B cell (primary cell): ENCODE measurements around the gene DCLK1. TPM values are rescaled to one million over a fixed set of nuclear protein-coding genes. Genes with fewer than 3 reads are reported as not detected.

Source experiments
- ATAC-seq: fragments of 200-7000 bp; cut with Tn5 transposase; one replicate; pipeline ENCODE4 v1.10.0; 2021; ENCODE audit warnings: low read depth, mild to moderate bottlenecking, moderate number of reproducible peaks, moderate library complexity
- CTCF ChIA-PET: fragments of 350-600 bp; sonication (Branson Sonifier 250); formaldehyde crosslinking; loops from one replicate; lab custom pipeline; 2021; ENCODE audit warnings: antibody characterized with exemption, inconsistent platforms; lab: Charles Lee
- POLR2A ChIA-PET: fragments of 350-600 bp; sonication (Branson Sonifier 250); formaldehyde crosslinking; loops from one replicate; lab custom pipeline; 2021; ENCODE audit warnings: antibody characterized with exemption; lab: Charles Lee
- DNase-seq: peaks from one replicate; pipeline ENCODE4 v3.0.0; 2013
- H2AFZ ChIP-seq: 2 replicates; pipeline ENCODE4 v1.6.1; 2012; ENCODE audit warnings: mild to moderate bottlenecking, low read depth, low read length; ENCODE audit not compliant: insufficient read depth, poor library complexity, severe bottlenecking
- H3K27ac ChIP-seq, 2 donors: 1 replicate in 1 of 2; 2 replicates in 1 of 2; pipeline ENCODE4 v1.5.1; 2012 to 2013; ENCODE audit warnings: low read length in 2 of 2, mild to moderate bottlenecking in 2 of 2, moderate library complexity in 1 of 2
- H3K27me3 ChIP-seq, 4 experiments: fragments of 200-600 bp in 1 of 4; sonication (generic) in 1 of 4; replicated peaks in 1 of 4; 1 replicate in 2 of 4; 2 replicates in 2 of 4; pipeline versions ENCODE4 v1.6.1 to v1.7.0; 2013 to 2016; ENCODE audit warnings: low read length in 3 of 4, mild to moderate bottlenecking in 2 of 4, mixed read lengths in 1 of 4, moderate library complexity in 1 of 4; ENCODE audit not compliant: insufficient read depth in 4 of 4, control insufficient read depth in 3 of 4; ENCODE audit errors: control extremely low read depth in 1 of 4
- H3K36me3 ChIP-seq, 2 experiments: replicated peaks in 1 of 2; 1 replicate in 1 of 2; 2 replicates in 1 of 2; pipeline versions ENCODE4 v1.6.1 to v1.7.1; 2013; ENCODE audit warnings: low read length in 1 of 2; ENCODE audit not compliant: insufficient read depth in 2 of 2, control insufficient read depth in 1 of 2; ENCODE audit errors: control extremely low read depth in 1 of 2, extremely low read depth in 1 of 2
- H3K4me1 ChIP-seq, 2 donors: fragments of 200-600 bp in 1 of 2; sonication (generic) in 1 of 2; 1 replicate in 1 of 2; 2 replicates in 1 of 2; pipeline versions ENCODE4 v1.5.1 to v1.6.1; 2013 to 2017; ENCODE audit warnings: low read length in 2 of 2; ENCODE audit not compliant: control insufficient read depth in 2 of 2, insufficient read depth in 2 of 2
- H3K4me2 ChIP-seq: replicated peaks from 2 replicates; pipeline ENCODE3; 2012; ENCODE audit warnings: mild to moderate bottlenecking, low read depth, low read length; ENCODE audit not compliant: poor library complexity, severe bottlenecking
- H3K4me3 ChIP-seq, 5 experiments: fragments of 200-600 bp in 1 of 5; sonication (generic) in 1 of 5; 1 replicate in 3 of 5; 2 replicates in 2 of 5; pipeline versions ENCODE4 v1.5.1 to v1.7.0; 2011 to 2016; ENCODE audit warnings: low read length in 4 of 5, mild to moderate bottlenecking in 4 of 5, low read depth in 2 of 5, control low read depth in 1 of 5, moderate library complexity in 1 of 5; ENCODE audit not compliant: insufficient read depth in 1 of 5; ENCODE audit errors: control extremely low read depth in 1 of 5, extremely low read depth in 1 of 5
- H3K79me2 ChIP-seq: fragments of 200-600 bp; sonication (generic); one replicate; pipeline ENCODE4 v1.6.0; 2016; ENCODE audit warnings: low read length; ENCODE audit not compliant: control insufficient read depth, insufficient read depth
- H3K9ac ChIP-seq: fragments of 200-600 bp; sonication (generic); 2 replicates; pipeline ENCODE4 v1.6.1; 2017; ENCODE audit warnings: mild to moderate bottlenecking, low read length, moderate library complexity
- H3K9me3 ChIP-seq, 3 donors: one replicate each; pipeline versions ENCODE4 v1.6.1 to v1.7.1; 2013; ENCODE audit warnings: low read length in 2 of 3; ENCODE audit not compliant: control insufficient read depth in 2 of 3, insufficient read depth in 1 of 3; ENCODE audit errors: control extremely low read depth in 1 of 3
- H4K20me1 ChIP-seq: 2 replicates; pipeline ENCODE4 v1.6.0; 2012; ENCODE audit warnings: mild to moderate bottlenecking, low read length; ENCODE audit not compliant: insufficient read depth, control insufficient read depth, poor library complexity, severe bottlenecking
- H3K27ac Mint-ChIP-seq: one replicate; pipeline ENCODE4 v1.8.0; 2021; ENCODE audit warnings: mixed read lengths
- H3K27me3 Mint-ChIP-seq: one replicate; pipeline ENCODE4 v1.8.0; 2021; ENCODE audit warnings: mixed read lengths
- H3K4me1 Mint-ChIP-seq: one replicate; pipeline ENCODE4 v1.8.0; 2021; ENCODE audit warnings: mixed read lengths
- H3K4me3 Mint-ChIP-seq: one replicate; pipeline ENCODE4 v1.8.0; 2021; ENCODE audit warnings: mixed read lengths
- H3K9me3 Mint-ChIP-seq: one replicate; pipeline ENCODE4 v1.8.0; 2022; ENCODE audit warnings: mixed read lengths; ENCODE audit not compliant: insufficient read depth
- EZH2 ChIP-seq: IDR thresholded peaks from 2 replicates; pipeline ENCODE4 v1.6.1; 2012; ENCODE audit warnings: borderline replicate concordance, low read depth, mild to moderate bottlenecking, moderate library complexity, low read length; ENCODE audit not compliant: insufficient read depth, poor library complexity, severe bottlenecking
- WGBS: methylation state at CpG from one replicate; pipeline ENCODE4 v1.1.5; 2013; ENCODE audit warnings: missing lambda C conversion rate; ENCODE audit not compliant: insufficient coverage; 5-methylcytosine and 5-hydroxymethylcytosine counted together
- intact Hi-C: fragments of 100-400 bp; cut with micrococcal nuclease; formaldehyde crosslinking; loops from one replicate; pipeline ENCODE4 v1.10.0; 2022
- polyA plus RNA-seq: library from polyadenylated mRNA; depleted of rRNA; stranded (reverse); fragments of >200 nt; gene quantifications from 2 replicates; pipeline ENCODE4 v1.2.3, GENCODE V29; 2012
- total RNA-seq, 2 donors: library from RNA; stranded (reverse); fragments of 120-200 nt in 1 of 2; gene quantifications; 1 replicate in 1 of 2; 2 replicates in 1 of 2; pipeline versions ENCODE4 v1.2.3 to v1.2.4, GENCODE V29; 2013 to 2022
- TF ChIP-seq, protein P1 (sequence below): fragments of 200-600 bp; IDR thresholded peaks from one replicate; pipeline ENCODE4 v1.8.0; 2022; ENCODE audit warnings: antibody characterized with exemption, mild to moderate bottlenecking

Gene DCLK1
- total and polyA plus RNA-seq, 2 donors (not counting 1 experiment from before 2014, with no cell fraction given) = not detected

DNA sequence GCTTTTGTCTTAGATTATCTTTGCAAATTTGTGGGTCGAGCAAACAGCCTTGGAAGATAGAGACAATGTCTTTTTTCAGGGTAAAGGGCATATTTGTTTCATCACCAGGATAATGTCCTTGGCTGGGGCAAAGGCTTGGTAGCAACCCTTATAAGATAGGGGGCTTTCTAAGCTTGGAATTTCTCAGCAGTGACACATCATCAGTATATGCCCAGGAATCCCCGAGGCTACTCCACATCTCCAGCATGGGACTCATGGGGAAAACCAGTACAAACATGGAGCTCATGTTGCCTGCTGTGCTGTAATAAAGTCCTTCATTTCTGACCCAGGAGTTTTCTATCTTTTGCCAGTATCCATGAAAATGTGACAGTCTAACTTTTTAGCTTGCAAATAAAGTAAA, 77.1 kb downstream of the DCLK1 start:
- no peaks in the 10 kb centered on the region for H3K79me2 ChIP-seq
- Mint-ChIP-seq H3K27ac (no peak overlapping the region), H3K9me3 (no peaks in the 10 kb centered on the region), H3K4me1 (no peaks in the 10 kb centered on the region), H3K4me3 (no peak overlapping the region), H3K27me3 (no peaks in the 10 kb centered on the region)
- TF ChIP-seq, protein P1, sequence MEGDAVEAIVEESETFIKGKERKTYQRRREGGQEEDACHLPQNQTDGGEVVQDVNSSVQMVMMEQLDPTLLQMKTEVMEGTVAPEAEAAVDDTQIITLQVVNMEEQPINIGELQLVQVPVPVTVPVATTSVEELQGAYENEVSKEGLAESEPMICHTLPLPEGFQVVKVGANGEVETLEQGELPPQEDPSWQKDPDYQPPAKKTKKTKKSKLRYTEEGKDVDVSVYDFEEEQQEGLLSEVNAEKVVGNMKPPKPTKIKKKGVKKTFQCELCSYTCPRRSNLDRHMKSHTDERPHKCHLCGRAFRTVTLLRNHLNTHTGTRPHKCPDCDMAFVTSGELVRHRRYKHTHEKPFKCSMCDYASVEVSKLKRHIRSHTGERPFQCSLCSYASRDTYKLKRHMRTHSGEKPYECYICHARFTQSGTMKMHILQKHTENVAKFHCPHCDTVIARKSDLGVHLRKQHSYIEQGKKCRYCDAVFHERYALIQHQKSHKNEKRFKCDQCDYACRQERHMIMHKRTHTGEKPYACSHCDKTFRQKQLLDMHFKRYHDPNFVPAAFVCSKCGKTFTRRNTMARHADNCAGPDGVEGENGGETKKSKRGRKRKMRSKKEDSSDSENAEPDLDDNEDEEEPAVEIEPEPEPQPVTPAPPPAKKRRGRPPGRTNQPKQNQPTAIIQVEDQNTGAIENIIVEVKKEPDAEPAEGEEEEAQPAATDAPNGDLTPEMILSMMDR = no peak
- TF ChIP-seq EZH2 = no peak
- POLR2A ChIA-PET = no interaction called here
- no peak overlapping the region for H3K27ac ChIP-seq
- no peaks in the 10 kb centered on the region for H3K36me3 ChIP-seq
- no peaks in the 10 kb centered on the region for H3K27me3 ChIP-seq
- no peak overlapping the region for H3K9ac ChIP-seq
- no peak for ATAC-seq
- no peaks in the 10 kb centered on the region for H3K4me1 ChIP-seq
- CTCF ChIA-PET = no interaction called here
- no peaks in the 10 kb centered on the region for H4K20me1 ChIP-seq
- no peak overlapping the region for H2AFZ ChIP-seq
- WGBS = 83% methylated on average over 1 of the region's 2 CpGs
- no peak for DNase-seq
- no peak overlapping the region for H3K4me3 ChIP-seq
- H3K4me2 ChIP-seq = no peak overlapping the region
- intact Hi-C loops = no loop called here
- H3K9me3 ChIP-seq = no peaks in the 10 kb centered on the region

- H3K4me1 Mint-ChIP-seq = no peaks in the 10 kb centered on the region
- CTCF ChIA-PET = no interaction called here
- Histone ChIP-seq H3K4me3 (no peak overlapping the region), H3K79me2 (no peaks in the 10 kb centered on the region), H2AFZ (no peak overlapping the region), H3K27ac (no peak overlapping the region), H3K9me3 (no peaks in the 10 kb centered on the region), H3K4me2 (no peak overlapping the region), H4K20me1 (no peaks in the 10 kb centered on the region), H3K4me1 (no peaks in the 10 kb centered on the region), H3K36me3 (no peaks in the 10 kb centered on the region), H3K9ac (no peak overlapping the region), H3K27me3 (no peaks in the 10 kb centered on the region)
- ATAC-seq (no peak), DNase-seq (no peak)
- TF ChIP-seq EZH2 = no peak
- TF ChIP-seq, protein P1 = no peak
- H3K4me3 Mint-ChIP-seq = no peak overlapping the region
- no peaks in the 10 kb centered on the region for H3K27me3 Mint-ChIP-seq
- no peaks in the 10 kb centered on the region for H3K9me3 Mint-ChIP-seq
- H3K27ac Mint-ChIP-seq = no peak overlapping the region
- WGBS = no CpG with 5 or more reads among the region's 1 CpG
- intact Hi-C loops = no loop called here
- POLR2A ChIA-PET = no interaction called here
Measured at GRCh38 chr13:36051082-36051481, 80.1 kb downstream of the DCLK1 start.
